NCI-H146 treated with DMSO at 0.1 percent for 48 hours (cell line): ENCODE data around the gene CRYZ.

Source experiments
- DNase-seq: peaks from one replicate; lab custom pipeline; 2025; ENCODE audit not compliant: unreplicated experiment; lab: John Stamatoyannopoulos, UW

CRYZ gene

GRCh38 chr1:74731399-74732052, 1.3 kb downstream of the CRYZ start:
- DNase-seq = no peak

- peak; percentile 11 for DNase-seq
These were observed 2.9 kb downstream of the CRYZ start for GRCh38 chr1:74729741-74730478.

- DNase-seq = no peak
These were observed 4.1 kb downstream of the CRYZ start for GRCh38 chr1:74728736-74729135.

GRCh38 chr1:74726063-74726462, 6.8 kb downstream of the CRYZ start:
- DNase-seq = no peak

DNA sequence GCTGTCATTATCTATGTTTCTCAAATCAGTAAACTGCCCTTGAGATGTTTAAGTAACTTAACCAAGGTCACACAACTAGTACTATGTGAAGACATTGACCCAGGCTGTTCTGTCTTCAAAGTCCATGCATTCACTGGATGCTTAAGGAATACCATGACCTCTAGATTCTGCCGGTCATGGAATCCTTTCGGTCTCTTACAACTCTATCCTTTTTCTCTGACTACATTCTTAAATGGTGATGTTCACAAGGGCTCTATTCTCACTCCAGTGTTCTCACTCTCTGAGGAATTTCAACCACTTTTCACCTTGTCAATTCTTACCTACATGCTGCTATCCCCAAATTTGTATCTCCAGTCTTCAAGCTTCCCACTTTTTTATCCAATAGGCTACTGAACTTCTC, 15.2 kb downstream of the CRYZ start:
- no peak for DNase-seq

DNA sequence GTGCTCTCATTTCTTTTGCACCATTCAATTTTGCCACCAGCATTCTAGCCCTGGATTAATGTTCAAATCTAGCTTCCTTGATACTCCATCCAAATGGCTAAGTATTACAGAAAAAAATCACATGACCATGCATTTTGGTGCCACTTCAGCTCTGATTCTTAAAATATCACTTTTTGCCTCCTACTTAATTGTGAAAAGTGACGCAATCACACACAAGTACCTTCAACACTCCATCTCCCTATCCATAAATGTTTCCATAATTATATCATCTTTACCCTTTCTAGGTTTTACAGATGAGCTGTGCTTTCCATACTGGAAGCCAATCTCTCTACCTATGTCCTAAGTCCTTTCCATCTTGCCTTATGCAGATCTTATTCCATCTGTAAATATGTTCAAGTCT, 16.0 kb downstream of the CRYZ start:
- no peak for DNase-seq

- DNase-seq = no peak
These were observed 17.0 kb downstream of the CRYZ start for GRCh38 chr1:74715806-74716205.

GRCh38 chr1:74715236-74715502, 17.7 kb downstream of the CRYZ start:
- no peak for DNase-seq

- DNase-seq = no peak
These were observed 18.2 kb downstream of the CRYZ start for GRCh38 chr1:74714429-74715235.

GRCh38 chr1:74713849-74714248, 19.0 kb downstream of the CRYZ start:
- no peak for DNase-seq

DNA sequence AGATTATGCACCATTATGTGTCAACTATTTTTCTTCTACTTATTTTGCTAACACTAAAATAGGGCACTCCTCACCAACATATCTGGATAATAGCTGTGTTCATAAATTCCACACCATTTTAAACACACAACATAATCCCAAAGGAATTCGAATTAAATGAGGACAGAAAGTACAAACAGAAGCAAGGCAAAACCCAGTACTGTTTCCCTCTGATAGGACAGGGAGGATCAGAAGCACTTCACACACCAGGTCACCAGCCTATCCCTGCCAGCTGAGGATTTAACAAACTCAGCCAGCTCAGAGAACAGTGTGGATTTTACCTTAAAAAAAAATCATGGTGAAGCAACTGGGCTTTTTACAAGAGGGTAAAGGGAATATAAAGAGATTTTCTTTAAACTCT, 20.0 kb downstream of the CRYZ start:
- no peak for DNase-seq

GRCh38 chr1:74703386-74704182, 29.3 kb downstream of the CRYZ start:
- no peak for DNase-seq

DNA sequence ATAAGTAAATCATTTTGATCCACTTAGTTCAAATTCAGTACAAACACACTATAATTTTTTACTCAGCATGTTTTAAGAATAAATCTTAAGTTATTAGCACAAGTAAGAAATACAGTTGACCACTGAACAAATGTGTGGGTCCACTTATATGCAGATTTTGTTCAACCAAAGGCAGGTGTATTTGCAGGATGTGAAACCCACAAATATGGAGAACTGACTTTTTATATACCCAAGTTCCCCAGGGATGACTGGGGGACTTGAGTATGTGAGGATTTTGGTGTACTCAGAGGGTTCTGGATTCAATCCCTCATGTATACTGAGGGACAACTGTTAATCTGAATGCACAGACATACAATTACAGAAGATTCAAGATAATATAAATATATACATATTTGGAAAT, 33.5 kb downstream of the CRYZ start:
- no peak for DNase-seq

GRCh38 chr1:74697832-74698231, 35.0 kb downstream of the CRYZ start:
- no peak for DNase-seq

GRCh38 chr1:74693473-74693872, 39.4 kb downstream of the CRYZ start:
- DNase-seq = no peak

- no peak for DNase-seq
These were observed 41.9 kb downstream of the CRYZ start for GRCh38 chr1:74690909-74691308.

DNA sequence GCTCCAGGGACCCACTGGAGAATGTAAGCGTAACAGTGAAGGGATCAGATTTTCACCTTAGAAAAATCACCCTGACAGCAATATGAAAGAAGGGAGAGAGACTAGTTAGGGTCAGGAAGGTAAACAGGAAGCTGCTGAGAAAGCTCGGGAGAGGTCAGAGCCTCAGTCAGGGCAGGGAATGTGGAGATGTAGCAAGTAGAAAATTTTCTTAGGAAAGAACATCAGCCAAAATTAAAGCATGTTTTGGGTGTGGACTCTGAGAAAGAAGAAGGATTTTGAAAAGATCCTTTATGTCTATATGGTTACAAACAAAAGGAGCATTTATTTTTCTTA, 42.5 kb downstream of the CRYZ start:
- peak; percentile 62 for DNase-seq

- peak; percentile 72 for DNase-seq
These were observed 43.1 kb downstream of the CRYZ start for GRCh38 chr1:74689621-74690363.

DNA sequence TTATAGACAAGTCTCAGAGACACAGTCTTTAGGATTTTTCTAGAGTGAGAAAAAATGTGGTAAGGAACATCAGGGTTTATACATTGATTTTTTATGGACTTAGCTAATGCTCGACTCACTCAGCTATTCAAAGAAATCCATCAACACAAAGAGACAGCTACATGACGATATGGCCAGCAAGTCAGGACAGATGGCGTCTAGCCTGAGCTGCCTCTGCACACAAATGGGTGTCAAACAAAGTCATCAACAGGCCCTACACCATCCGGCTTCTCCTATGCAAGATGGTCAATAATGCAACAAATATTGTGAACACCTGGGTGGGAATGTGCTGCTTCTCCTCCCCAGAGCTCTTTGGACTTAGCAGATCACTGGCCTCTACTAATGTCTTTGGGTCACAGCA, 45.9 kb downstream of the CRYZ start:
- no peak for DNase-seq

DNA sequence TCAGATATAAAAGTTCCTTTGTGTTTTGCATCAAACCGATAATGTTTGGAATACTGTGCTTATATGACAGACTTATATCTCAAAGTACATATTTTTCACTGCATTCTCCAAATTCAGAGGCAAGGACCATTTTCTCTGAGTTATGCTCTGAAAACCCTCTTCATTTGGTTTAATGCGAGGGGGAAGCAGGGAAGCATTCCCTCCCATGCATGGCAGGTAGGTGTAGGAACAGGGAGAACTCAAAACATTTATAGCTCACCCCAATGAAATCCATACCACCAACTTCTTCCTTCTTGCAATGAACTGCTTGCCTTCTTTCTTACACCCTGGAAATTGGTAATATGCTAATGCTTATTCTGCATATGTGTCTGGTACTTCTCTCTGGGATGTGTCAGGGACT, 48.5 kb downstream of the CRYZ start:
- no peak for DNase-seq

DNA sequence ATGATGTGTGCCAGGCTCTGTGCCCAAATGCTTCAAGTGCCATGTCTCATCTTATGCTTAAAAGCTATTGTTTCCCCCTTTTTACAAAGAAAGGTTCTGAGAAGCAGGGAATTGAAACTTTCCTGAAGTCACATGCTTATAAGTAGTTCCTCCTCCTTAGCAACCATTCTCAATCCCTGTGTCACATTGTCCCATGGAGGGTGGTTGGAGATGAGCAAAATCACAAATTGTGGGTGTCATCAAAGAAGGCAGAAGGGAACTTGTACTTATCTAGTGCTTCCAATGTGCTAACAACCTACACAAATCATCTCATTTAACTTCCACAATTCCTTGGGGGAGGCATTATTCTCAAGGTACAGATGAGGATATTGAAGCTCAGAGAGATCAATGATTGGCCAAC, 49.2 kb downstream of the CRYZ start:
- DNase-seq = no peak
